Measurements from ENCODE around the gene IRGQ.
"Not testable (repeated sequence)": the region's sequence is repeated elsewhere in the genome, so short reads cannot be mapped to it uniquely, and the experiment has no call there.

IRGQ gene

DNA sequence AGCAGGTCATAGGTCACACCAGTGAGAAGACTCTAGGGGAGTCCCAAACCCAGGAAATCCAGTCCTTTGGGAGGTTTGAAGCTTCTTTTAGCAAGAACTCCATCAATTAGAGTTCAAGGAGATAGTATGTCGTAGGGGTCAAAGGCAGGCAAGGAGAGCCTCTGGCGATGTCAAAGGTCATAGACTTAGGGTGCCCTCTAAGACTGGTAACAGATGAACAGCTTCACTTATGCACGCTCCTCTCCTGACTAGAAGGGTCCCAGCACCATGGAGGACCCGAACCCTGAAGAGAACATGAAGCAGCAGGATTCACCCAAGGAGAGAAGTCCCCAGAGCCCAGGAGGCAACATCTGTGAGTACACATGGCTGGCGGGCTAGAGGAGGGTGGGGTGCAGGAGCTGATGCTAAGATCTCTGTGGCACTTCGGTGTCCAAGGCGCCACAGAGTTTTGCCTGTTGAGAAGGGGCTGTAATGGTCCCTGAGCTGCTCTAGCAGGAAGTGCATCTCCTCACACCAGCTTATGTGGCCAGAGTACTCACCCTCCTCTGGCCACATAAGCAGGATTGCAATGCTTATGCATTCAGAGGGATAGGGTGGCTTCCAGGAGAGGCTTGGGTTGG is 1.0 kb upstream of the IRGQ start:
- no peak for DNase-seq

- peak; percentile 34 for DNase-seq
These were observed 332 bp downstream of the IRGQ start for GRCh38 chr19:43595605-43595998.

DNA sequence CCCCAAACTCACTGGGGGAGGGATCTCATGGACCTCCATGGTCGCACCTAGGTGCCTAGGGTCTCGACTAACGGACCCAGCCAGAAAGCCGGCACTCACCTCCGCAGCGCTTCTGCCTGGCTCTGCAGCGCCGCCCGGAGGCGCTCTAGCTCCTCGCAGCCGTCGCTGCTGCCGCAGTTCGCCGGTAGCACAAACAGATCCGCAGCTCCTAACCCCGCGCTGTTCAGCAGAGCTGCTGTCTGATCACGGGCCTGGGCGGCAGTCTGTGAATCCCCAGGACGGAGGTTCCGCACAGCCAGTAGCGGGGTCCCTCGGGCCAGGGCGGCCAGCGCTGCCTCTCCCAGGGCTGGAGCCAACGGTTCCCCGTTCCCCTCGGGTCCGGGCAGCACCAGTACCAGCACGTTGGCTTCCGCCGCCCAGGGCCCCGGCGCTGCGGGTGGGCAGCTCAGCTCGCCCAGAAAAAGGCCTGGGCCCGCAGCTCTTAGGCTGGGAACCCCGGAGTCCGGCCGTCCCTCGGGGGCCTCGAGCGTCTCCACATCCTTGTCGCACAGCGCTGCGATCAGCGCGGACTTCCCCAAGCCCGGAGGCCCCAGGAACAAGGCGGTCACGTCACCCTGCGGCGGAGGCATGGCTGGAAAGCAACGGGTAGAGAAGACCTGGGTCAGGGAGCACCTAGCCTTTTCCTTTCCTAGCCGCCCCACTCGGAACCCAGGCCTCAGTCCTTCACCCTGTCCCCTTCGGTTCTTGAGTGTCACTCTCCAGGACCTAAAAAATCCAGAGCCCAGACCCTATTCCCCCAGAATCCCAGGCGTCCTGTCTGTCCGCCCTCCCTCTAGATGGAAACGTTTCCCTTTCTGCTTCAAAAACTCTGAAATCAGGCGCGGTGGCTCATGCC is 977 bp downstream of the IRGQ start:
- peak; percentile 34 for DNase-seq

- DNase-seq = no peak
These were observed 1.7 kb downstream of the IRGQ start for GRCh38 chr19:43594081-43594697.

- DNase-seq = no peak
These were observed 3.1 kb downstream of the IRGQ start for GRCh38 chr19:43592800-43593350.

DNA sequence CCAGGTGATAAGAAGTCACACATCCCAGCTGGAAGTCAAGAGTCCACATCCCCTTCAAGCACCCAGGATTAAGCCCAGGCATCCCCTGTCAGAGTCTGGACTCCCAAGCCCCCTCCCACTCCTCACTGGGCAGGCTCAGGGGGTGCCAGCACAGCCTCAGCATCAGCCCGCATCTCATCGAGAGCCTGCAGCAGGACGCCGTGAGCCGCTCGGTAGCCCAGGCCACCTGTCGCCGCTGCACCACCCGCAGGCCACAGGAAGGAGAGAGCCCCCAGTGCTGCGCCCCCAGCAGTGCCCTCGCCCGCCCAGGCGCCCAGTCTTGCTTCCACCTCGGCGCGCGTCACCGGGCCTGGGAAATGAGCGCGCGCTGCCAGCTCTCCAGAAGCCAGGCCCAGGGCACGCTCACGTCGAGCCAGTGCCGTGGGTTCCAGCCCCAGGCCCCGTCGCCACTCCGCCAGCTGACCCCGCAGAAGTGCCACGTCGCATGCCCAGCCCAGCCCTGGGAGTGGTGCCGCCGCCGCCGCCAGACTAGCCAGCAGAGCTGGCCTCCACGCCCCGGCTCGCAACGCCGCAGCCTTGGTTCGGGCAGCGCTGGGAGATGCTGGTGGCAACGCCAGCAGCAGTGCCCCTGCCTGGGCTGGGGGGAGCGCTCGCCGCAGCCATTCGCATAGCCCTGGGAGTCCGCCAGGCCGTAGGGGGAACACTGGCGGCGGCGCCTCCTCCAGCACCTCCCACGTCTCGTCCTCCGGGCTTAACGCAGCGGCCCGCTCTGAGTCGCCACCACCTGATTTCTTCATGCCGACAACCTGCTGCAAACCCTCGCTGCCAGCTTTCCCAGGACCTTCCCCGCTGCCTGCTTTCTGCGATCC is 3.8 kb downstream of the IRGQ start:
- no peak for DNase-seq

- DNase-seq = no peak
These were observed 6.3 kb downstream of the IRGQ start for GRCh38 chr19:43589678-43590077.

DNA sequence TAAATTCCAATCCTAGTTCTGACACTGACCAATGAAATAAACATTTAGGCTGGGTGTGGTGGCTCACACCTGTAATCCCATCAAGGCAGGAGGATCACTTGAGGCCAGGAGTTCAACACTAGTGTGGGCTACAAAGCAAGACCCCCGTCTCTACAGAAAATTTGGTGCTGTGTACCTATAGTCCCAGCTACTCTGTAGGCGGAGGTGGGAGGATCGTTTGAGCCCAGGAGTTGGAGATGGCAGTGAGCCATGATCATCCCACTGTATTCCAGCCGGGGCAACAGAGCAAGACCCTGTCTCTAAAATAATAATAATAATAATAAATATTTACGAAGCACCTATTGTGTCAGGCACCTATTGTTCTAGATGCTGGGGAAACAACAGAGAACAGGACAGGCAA is 6.7 kb downstream of the IRGQ start:
- no peak for DNase-seq

GRCh38 chr19:43587029-43587428 is 8.9 kb downstream of the IRGQ start:
- DNase-seq = not testable (repeated sequence)

DNA sequence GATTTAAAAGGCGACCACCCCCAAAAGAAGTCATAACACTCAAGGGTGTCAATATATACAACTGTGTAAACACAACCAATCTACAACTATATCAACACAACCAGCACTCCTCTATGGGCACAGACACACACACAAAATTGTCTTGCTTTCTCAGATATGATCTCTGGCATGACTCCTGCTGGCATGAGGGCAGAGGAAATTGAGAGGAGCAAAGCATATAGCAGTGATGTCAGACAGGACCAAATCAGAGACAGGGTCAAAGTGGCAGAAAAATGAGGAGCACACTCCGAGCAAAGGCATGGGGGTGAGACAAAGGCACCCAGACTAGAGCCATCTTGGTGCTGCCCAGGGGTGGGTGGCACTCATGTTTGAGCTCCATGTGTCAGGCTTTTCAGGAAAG is 9.6 kb downstream of the IRGQ start:
- no peak for DNase-seq

- no peak for DNase-seq
These were observed 11.4 kb downstream of the IRGQ start for GRCh38 chr19:43584484-43584883.

DNA sequence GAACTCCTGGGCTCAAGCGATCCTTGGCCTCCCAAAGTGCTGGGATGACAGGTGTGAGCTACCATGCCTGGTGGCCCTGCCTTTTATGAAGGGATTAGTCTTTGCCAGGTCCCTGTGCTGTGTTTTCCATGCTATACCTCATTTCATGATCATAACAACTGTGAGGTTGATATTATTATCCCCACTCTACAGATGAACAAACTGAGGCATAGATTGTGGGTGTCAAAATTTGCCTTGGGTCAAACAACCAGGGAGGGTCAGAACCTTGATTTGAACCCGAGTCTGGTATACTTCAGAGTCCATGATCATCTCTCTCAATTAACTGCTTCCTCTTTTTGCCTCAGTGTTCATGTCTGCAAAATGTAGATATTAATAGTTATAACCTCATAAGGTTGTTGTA is 13.4 kb downstream of the IRGQ start:
- DNase-seq = no peak

DNA sequence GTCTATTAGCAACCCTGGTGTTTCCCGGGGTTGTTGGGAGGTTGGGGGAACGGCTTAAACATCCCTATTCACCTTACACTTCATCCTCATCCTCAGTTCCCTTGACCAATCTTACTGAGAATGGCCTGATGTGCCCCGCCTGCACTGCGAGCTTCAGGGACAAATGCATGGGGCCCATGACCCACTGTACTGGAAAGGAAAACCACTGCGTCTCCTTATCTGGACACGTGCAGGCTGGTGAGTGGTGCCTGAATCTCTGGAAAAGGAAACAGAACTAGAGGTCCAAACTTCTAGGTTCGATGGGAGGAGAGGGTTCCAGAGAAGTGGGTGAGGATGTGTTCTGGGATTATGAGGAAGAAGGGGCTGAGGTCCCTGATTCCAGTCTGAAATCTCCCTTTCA is 14.5 kb downstream of the IRGQ start:
- DNase-seq = no peak

DNA sequence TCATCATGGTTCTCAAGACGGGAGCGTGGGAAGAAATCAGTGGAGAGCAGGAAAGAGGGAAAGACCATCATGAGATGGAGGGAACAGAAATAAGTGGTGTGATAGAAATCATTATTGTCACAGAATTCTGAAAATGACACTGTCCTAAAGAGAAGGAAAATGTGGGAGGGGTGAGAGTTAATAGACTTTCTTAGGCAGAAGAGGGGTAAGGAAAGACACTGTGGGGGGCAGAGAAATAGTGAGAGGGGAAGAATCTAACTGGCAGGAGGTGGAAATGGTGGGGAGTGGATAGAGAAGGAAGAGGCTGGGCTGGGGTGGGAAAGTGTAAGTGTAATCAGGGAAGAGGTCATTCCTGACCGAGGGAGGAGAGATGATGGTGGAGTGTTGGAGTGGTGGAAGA is 17.1 kb downstream of the IRGQ start:
- no peak for DNase-seq

GRCh38 chr19:43575955-43576878 is 19.7 kb downstream of the IRGQ start:
- DNase-seq = peak; percentile 53

DNA sequence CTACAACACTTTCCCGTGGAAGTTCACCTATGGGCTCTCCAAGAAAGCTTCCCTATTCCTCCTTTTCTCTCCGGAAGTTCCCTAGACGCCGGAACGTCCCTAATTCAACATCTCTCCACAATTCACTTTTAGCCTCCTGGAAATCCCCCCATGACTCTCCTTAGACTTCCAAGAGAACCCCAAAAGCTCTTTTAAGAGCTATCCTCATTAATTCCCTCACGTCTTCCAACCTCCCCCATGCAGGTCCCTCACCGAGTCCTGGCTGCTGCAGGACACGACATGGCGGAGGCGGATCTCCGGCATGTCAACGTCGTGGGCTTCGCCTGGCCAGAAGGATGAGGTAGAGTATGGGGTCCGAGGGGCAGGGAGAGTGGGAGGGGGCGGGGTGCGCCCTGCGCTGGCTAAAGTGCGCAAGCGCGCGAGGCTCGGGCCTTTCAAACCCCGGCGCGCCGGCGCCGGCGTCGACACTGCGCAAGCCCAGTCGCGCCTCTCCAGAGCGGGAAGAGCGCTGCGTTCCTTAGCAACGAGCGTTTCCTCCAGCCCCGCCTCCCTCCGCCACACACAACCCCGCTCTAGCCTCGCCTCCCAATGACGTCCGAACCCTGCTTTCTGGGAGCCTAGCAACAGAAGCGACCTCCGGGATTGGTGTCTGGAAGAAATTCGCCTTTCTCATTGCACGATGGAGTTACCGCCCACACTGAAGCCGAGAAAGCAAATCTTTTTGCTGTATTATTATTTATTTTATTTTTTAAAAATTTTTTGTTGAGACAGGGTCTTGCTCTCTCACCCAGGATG is 20.6 kb downstream of the IRGQ start, which contains the start of the genes PINLYP and XRCC1:
TSS of gene PINLYP (plus strand) at position 646 of the 795 bp plus-strand sequence. CDS start 1,391 bp downstream, outside the sequence.
TSS of gene XRCC1 (minus strand) at position 372 of the 795 bp plus-strand sequence. CDS start at position 303, 69 bp downstream.
- peak; percentile 97 for DNase-seq

DNA sequence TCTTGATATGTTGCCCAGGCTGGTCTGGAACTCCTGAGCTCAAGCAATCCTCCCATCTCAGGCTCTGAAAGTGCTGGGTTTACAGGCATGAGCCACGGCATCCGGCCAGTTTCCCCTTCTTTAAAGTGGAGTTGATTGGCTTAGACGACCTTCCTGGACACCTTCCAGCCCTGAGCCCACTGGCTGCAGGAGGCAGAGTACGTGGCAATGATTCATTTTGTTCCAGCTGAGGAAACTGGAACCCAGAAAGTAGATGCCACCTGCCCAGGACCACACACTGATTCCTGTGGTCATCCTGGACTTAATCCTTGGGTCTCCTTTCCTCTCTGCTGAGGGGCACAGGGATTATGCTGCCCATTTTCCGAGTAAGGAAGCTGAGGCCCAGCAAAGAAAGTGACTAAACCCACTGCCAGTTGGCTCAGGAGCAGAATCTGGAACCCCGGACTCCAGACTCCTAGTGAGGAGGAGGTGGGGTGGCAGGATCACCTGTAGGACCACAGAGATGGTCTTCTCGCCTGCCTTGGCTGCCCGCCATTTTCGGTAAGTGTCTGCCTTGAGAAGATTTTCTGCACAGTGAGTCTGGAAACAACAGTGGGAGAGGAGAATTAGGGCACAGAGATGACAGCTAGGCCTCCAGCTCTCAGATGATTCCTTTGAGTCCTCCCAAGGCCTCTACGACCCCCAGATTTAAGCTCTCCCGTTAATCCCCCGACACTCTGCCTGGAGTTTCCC is 21.3 kb downstream of the IRGQ start:
- DNase-seq = no peak

DNA sequence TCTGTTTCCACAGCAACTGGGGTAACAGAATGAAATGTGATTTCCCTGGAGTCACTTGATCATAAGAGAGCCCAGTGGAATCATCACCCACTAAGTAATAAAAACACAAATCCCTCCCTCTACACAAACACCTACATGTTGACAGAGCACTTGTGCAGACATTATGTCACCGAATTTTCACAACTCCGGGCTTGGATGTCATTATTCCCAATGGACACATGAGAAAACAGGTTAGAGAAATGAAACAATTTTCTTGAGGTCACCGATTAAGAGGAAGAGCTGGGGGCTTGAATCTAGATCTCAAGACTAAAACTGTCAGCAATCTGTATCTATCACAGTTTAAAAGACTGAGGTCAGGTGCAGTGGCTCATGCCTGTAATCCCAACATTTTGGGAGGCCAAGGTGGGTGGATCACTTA is 23.8 kb downstream of the IRGQ start:
- peak; percentile 7 for DNase-seq

GRCh38 chr19:43570174-43570791 is 25.7 kb downstream of the IRGQ start:
- no peak for DNase-seq

All from NCI-H1092 treated with DMSO at 0.1 percent for 48 hours (cell line).